Activated CD8-positive, alpha-beta memory T cell treated with anti-CD3 and anti-CD28 coated beads, Interleukin-2, amount 50 U/mL, for 1 hour (primary cell): ENCODE measurements around the gene ZNF648.
"Not testable (repeated sequence)": the region's sequence is repeated elsewhere in the genome, so short reads cannot be mapped to it uniquely, and the experiment has no call there.

Source experiments
- DNase-seq: peaks from one replicate; pipeline ENCODE4 v3.0.0-alpha.2; 2020; ENCODE audit errors: extremely low read depth

Gene ZNF648

GRCh38 chr1:182061594-182061993, at the start of gene ZNF648:
Gene ZNF648 (minus strand): TSS chr1:182061712. CDS start chr1:182058010, 3,702 bp downstream.
- DNase-seq = no peak

- no peak for DNase-seq
Measured at GRCh38 chr1:182110635-182111034, 49.1 kb upstream of the ZNF648 start.

GRCh38 chr1:182109771-182110170, 48.3 kb upstream of the ZNF648 start:
- DNase-seq = no peak

GRCh38 chr1:182107209-182107608, 45.7 kb upstream of the ZNF648 start:
- no peak for DNase-seq

- no peak for DNase-seq
Measured at GRCh38 chr1:182102043-182102416, 40.5 kb upstream of the ZNF648 start.

- DNase-seq = no peak
Measured at GRCh38 chr1:182101415-182102042, 40.0 kb upstream of the ZNF648 start.

GRCh38 chr1:182098301-182098700, 36.8 kb upstream of the ZNF648 start:
- no peak for DNase-seq

- no peak for DNase-seq
Measured at GRCh38 chr1:182095946-182096345, 34.4 kb upstream of the ZNF648 start.

- not testable (repeated sequence) for DNase-seq
Measured at GRCh38 chr1:182094514-182095005, 33.0 kb upstream of the ZNF648 start.

GRCh38 chr1:182093781-182094180, 32.3 kb upstream of the ZNF648 start:
- no peak for DNase-seq

GRCh38 chr1:182092336-182092735, 30.8 kb upstream of the ZNF648 start:
- DNase-seq = no peak

GRCh38 chr1:182091083-182091482, 29.6 kb upstream of the ZNF648 start:
- no peak for DNase-seq

GRCh38 chr1:182087719-182088350, 26.3 kb upstream of the ZNF648 start:
- no peak for DNase-seq

GRCh38 chr1:182087304-182087703, 25.8 kb upstream of the ZNF648 start:
- no peak for DNase-seq

- DNase-seq = no peak
Measured at GRCh38 chr1:182086620-182087019, 25.1 kb upstream of the ZNF648 start.

GRCh38 chr1:182086136-182086535, 24.6 kb upstream of the ZNF648 start:
- DNase-seq = no peak

GRCh38 chr1:182085726-182086125, 24.2 kb upstream of the ZNF648 start:
- DNase-seq = no peak

GRCh38 chr1:182084487-182085316, 23.2 kb upstream of the ZNF648 start:
- DNase-seq = peak; percentile 22

- DNase-seq = no peak
Measured at GRCh38 chr1:182083851-182084486, 22.5 kb upstream of the ZNF648 start.

GRCh38 chr1:182080955-182081582, 19.6 kb upstream of the ZNF648 start:
- DNase-seq = no peak

- no peak for DNase-seq
Measured at GRCh38 chr1:182080040-182080439, 18.5 kb upstream of the ZNF648 start.

- DNase-seq = no peak
Measured at GRCh38 chr1:182071924-182072323, 10.4 kb upstream of the ZNF648 start.
